GM23338 (cell line): ENCODE data around the gene RAB6A. TPM values are rescaled to one million over a fixed set of nuclear protein-coding genes. Genes with fewer than 3 reads are reported as not detected.

Experiments used
- ATAC-seq: fragments of 200-7000 bp; cut with Tn5 transposase; 3 replicates; pipeline ENCODE4 v1.9.1; 2020
- DNase-seq: peaks from one replicate; pipeline ENCODE4 v3.0.0-alpha.2; 2015; ENCODE audit warnings: low spot score
- H2AFZ ChIP-seq: fragments of 200-600 bp; sonication (generic); 2 replicates; pipeline ENCODE4 v1.8.0; 2016; ENCODE audit warnings: antibody characterized with exemption, mild to moderate bottlenecking, moderate library complexity
- H3F3A ChIP-seq: fragments of 200-600 bp; sonication (generic); replicated peaks from 2 replicates; pipeline ENCODE4 v1.8.0; 2017; ENCODE audit warnings: antibody characterized with exemption, mixed run types, low read depth
- H3K27ac ChIP-seq: fragments of 200-600 bp; sonication (generic); 2 replicates; pipeline ENCODE4 v1.6.1; 2016; ENCODE audit warnings: low read depth
- H3K27me3 ChIP-seq: fragments of 200-600 bp; sonication (generic); 2 replicates; pipeline ENCODE4 v1.8.0; 2016; ENCODE audit warnings: mild to moderate bottlenecking, mixed run types, moderate library complexity; ENCODE audit not compliant: insufficient read depth
- H3K36me3 ChIP-seq: fragments of 200-600 bp; sonication (generic); 2 replicates; pipeline ENCODE4 v1.8.0; 2016; ENCODE audit warnings: mild to moderate bottlenecking; ENCODE audit not compliant: insufficient read depth
- H3K4me1 ChIP-seq: fragments of 200-600 bp; sonication (generic); 2 replicates; pipeline ENCODE4 v1.8.0; 2016; ENCODE audit warnings: mild to moderate bottlenecking, moderate library complexity; ENCODE audit not compliant: insufficient read depth
- H3K4me2 ChIP-seq: fragments of 200-600 bp; sonication (generic); 2 replicates; pipeline ENCODE4 v1.7.1; 2017; ENCODE audit warnings: mixed run types
- H3K4me3 ChIP-seq: fragments of 200-600 bp; sonication (generic); 2 replicates; pipeline ENCODE4 v1.6.1; 2016; ENCODE audit warnings: mixed run types
- H3K79me2 ChIP-seq: fragments of 200-600 bp; sonication (generic); replicated peaks from 2 replicates; pipeline ENCODE4 v1.8.0; 2017; ENCODE audit warnings: mild to moderate bottlenecking; ENCODE audit not compliant: insufficient read depth
- H3K9me2 ChIP-seq: fragments of 200-600 bp; sonication (generic); 2 replicates; pipeline ENCODE4 v1.8.0; 2017; ENCODE audit not compliant: insufficient read depth
- H4K20me1 ChIP-seq: fragments of 200-600 bp; sonication (generic); replicated peaks from 2 replicates; pipeline ENCODE4 v1.8.0; 2017; ENCODE audit warnings: mild to moderate bottlenecking; ENCODE audit not compliant: insufficient read depth
- H3K27ac Mint-ChIP-seq: 2 replicates; pipeline ENCODE4 v1.8.0; 2020; ENCODE audit warnings: inconsistent platforms, mild to moderate bottlenecking, moderate library complexity, mixed read lengths
- H3K27me3 Mint-ChIP-seq: 3 replicates; pipeline ENCODE4 v1.8.0; 2022; ENCODE audit warnings: low read depth, mild to moderate bottlenecking, moderate library complexity, mixed read lengths, inconsistent platforms; ENCODE audit not compliant: insufficient read depth, poor library complexity
- H3K36me3 Mint-ChIP-seq: 3 replicates; pipeline ENCODE4 v1.8.0; 2021; ENCODE audit warnings: low read depth, mild to moderate bottlenecking, inconsistent platforms, moderate library complexity, mixed read lengths
- H3K4me1 Mint-ChIP-seq: 3 replicates; pipeline ENCODE4 v1.8.0; 2020; ENCODE audit warnings: mild to moderate bottlenecking, inconsistent platforms, mixed read lengths
- H3K4me3 Mint-ChIP-seq: 3 replicates; pipeline ENCODE4 v1.8.0; 2021; ENCODE audit warnings: moderate library complexity, mild to moderate bottlenecking, inconsistent platforms, mixed read lengths
- H3K9me3 Mint-ChIP-seq: 3 replicates; pipeline ENCODE4 v1.8.0; 2020; ENCODE audit warnings: moderate library complexity, mild to moderate bottlenecking, inconsistent platforms, mixed read lengths
- CREB1 ChIP-seq: fragments of 250-450 bp; sonication (Bioruptor Pico); IDR thresholded peaks from 2 replicates; pipeline ENCODE4 v1.5.0; 2020; ENCODE audit warnings: low read depth, mild to moderate bottlenecking, moderate library complexity
- CTCF ChIP-seq, 2 experiments: fragments of 200-600 bp in 1 of 2; sonication (generic) in 1 of 2; conservative IDR thresholded peaks; 2 replicates each; pipeline versions ENCODE4 v1.5.1 to v1.6.1; 2016 to 2017; ENCODE audit warnings: antibody characterized with exemption in 2 of 2, low read depth in 2 of 2, mild to moderate bottlenecking in 2 of 2, moderate library complexity in 1 of 2
- EZH2phosphoT487 ChIP-seq: fragments of 200-600 bp; sonication (generic); IDR thresholded peaks from one replicate; pipeline ENCODE4 v1.8.1; 2018; ENCODE audit warnings: antibody characterized with exemption; ENCODE audit not compliant: unreplicated experiment
- JUNB ChIP-seq: IDR thresholded peaks from one replicate; pipeline ENCODE4 v1.6.1; 2016; ENCODE audit warnings: antibody characterized with exemption; ENCODE audit not compliant: unreplicated experiment
- POLR2AphosphoS5 ChIP-seq: IDR thresholded peaks from 2 replicates; pipeline ENCODE4 v1.6.1; 2016; ENCODE audit warnings: antibody characterized with exemption, low read depth
- REST ChIP-seq: IDR thresholded peaks from one replicate; pipeline ENCODE4 v1.6.1; 2018; ENCODE audit warnings: antibody characterized with exemption; ENCODE audit not compliant: unreplicated experiment
- ZNF114 ChIP-seq: fragments of 250-450 bp; sonication (Bioruptor Pico); IDR thresholded peaks from 2 replicates; pipeline ENCODE4 v1.5.0; 2020; ENCODE audit warnings: mild to moderate bottlenecking, moderate library complexity
- polyA plus RNA-seq: library from polyadenylated mRNA; unstranded; fragments of >200 nt; fragmentation: Nextera tagmentation; extraction: Ambion mirVana; gene quantifications from 2 replicates; pipeline ENCODE4 v1.2.1, GENCODE V29; 2016
- total RNA-seq: library from RNA; depleted of rRNA; stranded (reverse); fragments of >200 nt; shearing (Covaris generic); gene quantifications from 2 replicates; pipeline ENCODE4 v1.2.3, GENCODE V29; 2014
- TF ChIP-seq, protein P1 (sequence below): IDR thresholded peaks from 2 replicates; pipeline ENCODE4 v1.6.1; 2016; ENCODE audit warnings: antibody characterized with exemption

Gene RAB6A
- total and polyA plus RNA-seq, 2 experiments from 2014 or later = 61.1 to 127 TPM

- TF ChIP-seq REST (no peak), POLR2AphosphoS5 (no peak), CTCF (conservative IDR thresholded peaks at IDR 0.05; ENCODE audit: low read depth in 2 of 2) (no peak), ZNF114 (CRISPR knock-in tag) (no peak)
Measured at GRCh38 chr11:73755670-73756069, 5.2 kb downstream of the RAB6A start (continued).

- no peak overlapping the region for H3K4me3 ChIP-seq
- H3K79me2 ChIP-seq = peaks cover 99% of the 10 kb centered on the region
- H3F3A ChIP-seq = no peaks in the 10 kb centered on the region
- Mint-ChIP-seq H3K36me3 (peaks cover 2% of the 10 kb centered on the region; the same call in 1 of the 3 replicates), H3K27ac (no peak overlapping the region), H3K4me1 (peaks cover 22% of the 10 kb centered on the region; the same call in 2 of the 3 replicates), H3K27me3 (peaks cover 6% of the 10 kb centered on the region), H3K4me3 (no peak overlapping the region), H3K9me3 (no peaks in the 10 kb centered on the region)
- no peaks in the 10 kb centered on the region for H3K27me3 ChIP-seq
- no peak overlapping the region for H3K4me2 ChIP-seq
- H2AFZ ChIP-seq = no peak overlapping the region
- TF ChIP-seq CREB1 (no peak), EZH2phosphoT487 (no peak), JUNB (no peak), ZNF114 (CRISPR knock-in tag) (no peak)
- H4K20me1 ChIP-seq = peaks cover 51% of the 10 kb centered on the region
- ATAC-seq = no peak
- no peak for DNase-seq
- no peak overlapping the region for H3K27ac ChIP-seq
- H3K9me2 ChIP-seq = no peaks in the 10 kb centered on the region
- peaks cover 24% of the 10 kb centered on the region for H3K4me1 ChIP-seq
- H3K36me3 ChIP-seq = no peaks in the 10 kb centered on the region
Measured at GRCh38 chr11:73753938-73754337, 6.9 kb downstream of the RAB6A start.

DNA sequence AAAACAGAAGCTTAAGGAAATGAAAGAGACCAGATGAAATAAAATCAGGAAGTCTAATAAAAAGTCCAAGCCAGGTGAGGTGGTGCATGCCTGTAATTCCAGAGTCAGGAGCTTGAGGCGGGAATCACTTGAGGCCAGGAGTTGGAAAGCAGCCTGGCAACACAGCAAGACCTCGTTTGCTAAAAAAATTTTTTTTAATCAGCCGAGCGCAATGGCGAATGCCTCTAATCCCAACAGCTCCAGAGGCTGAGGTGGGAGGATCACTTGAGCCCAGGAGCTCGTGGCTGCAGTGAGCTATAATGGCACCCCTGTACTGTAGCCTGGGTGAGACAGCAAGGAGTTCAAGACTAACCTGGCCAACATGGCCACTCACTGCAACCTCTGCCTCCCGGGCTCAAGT lies 8.0 kb downstream of the RAB6A start:
- H3K36me3 ChIP-seq = no peaks in the 10 kb centered on the region
- H3K27me3 ChIP-seq = no peaks in the 10 kb centered on the region
- peaks cover 14% of the 10 kb centered on the region for H3K4me1 ChIP-seq
- H3K27ac Mint-ChIP-seq = no peak overlapping the region
- no peak for ATAC-seq
- H3F3A ChIP-seq = no peaks in the 10 kb centered on the region
- peaks cover 58% of the 10 kb centered on the region for H4K20me1 ChIP-seq
- peaks cover 2% of the 10 kb centered on the region; the same call in 1 of the 3 replicates for H3K36me3 Mint-ChIP-seq
- no peaks in the 10 kb centered on the region for H3K9me3 Mint-ChIP-seq
- H3K27me3 Mint-ChIP-seq = peaks cover 6% of the 10 kb centered on the region
- peaks cover 11% of the 10 kb centered on the region; the same call in 2 of the 3 replicates for H3K4me1 Mint-ChIP-seq
- no peak overlapping the region for H2AFZ ChIP-seq
- no peaks in the 10 kb centered on the region for H3K9me2 ChIP-seq
- peak; percentile 26 for DNase-seq
- H3K4me3 Mint-ChIP-seq = no peak overlapping the region; the same call in 2 of the 3 replicates
- no peak overlapping the region for H3K4me2 ChIP-seq
- no peak overlapping the region for H3K4me3 ChIP-seq
- H3K27ac ChIP-seq = no peak overlapping the region
- H3K79me2 ChIP-seq = peaks cover 99% of the 10 kb centered on the region
- TF ChIP-seq REST (no peak), CREB1 (no peak), ZNF114 (CRISPR knock-in tag) (no peak)
- TF ChIP-seq, protein P1, sequence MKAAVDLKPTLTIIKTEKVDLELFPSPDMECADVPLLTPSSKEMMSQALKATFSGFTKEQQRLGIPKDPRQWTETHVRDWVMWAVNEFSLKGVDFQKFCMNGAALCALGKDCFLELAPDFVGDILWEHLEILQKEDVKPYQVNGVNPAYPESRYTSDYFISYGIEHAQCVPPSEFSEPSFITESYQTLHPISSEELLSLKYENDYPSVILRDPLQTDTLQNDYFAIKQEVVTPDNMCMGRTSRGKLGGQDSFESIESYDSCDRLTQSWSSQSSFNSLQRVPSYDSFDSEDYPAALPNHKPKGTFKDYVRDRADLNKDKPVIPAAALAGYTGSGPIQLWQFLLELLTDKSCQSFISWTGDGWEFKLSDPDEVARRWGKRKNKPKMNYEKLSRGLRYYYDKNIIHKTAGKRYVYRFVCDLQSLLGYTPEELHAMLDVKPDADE = no peak
